ENCODE data around the gene THEMIS2.

The THEMIS2 gene

GRCh38 chr1:27931184-27931583 lies 58.8 kb downstream of the THEMIS2 start:
- TF ChIP-seq ISL1 (CRISPR knock-in tag; IDR thresholded peaks at IDR 0.05) (no peak), CSRNP3 (CRISPR knock-in tag; IDR thresholded peaks at IDR 0.05) (no peak), TSHZ2 (CRISPR knock-in tag; IDR thresholded peaks at IDR 0.05) (no peak), OSR1 (CRISPR knock-in tag; IDR thresholded peaks at IDR 0.05) (no peak), CSDC2 (CRISPR knock-in tag; IDR thresholded peaks at IDR 0.05) (no peak), ARNTL (CRISPR knock-in tag; IDR thresholded peaks at IDR 0.05; ENCODE audit: borderline replicate concordance, low read depth) (no peak), ZC3H10 (CRISPR knock-in tag; IDR thresholded peaks at IDR 0.05) (no peak), PATZ1 (CRISPR knock-in tag; IDR thresholded peaks at IDR 0.05; ENCODE audit: borderline replicate concordance) (no peak), TOX (CRISPR knock-in tag; IDR thresholded peaks at IDR 0.05; ENCODE audit: borderline replicate concordance) (no peak), GLIS3 (CRISPR knock-in tag; IDR thresholded peaks at IDR 0.05) (no peak), ESRRG (CRISPR knock-in tag; IDR thresholded peaks at IDR 0.05) (no peak), ZNF565 (CRISPR knock-in tag; conservative IDR thresholded peaks at IDR 0.05; ENCODE audit: low read depth) (no peak), POU6F1 (CRISPR knock-in tag; IDR thresholded peaks at IDR 0.05; ENCODE audit: borderline replicate concordance, low read depth) (no peak), ZFP30 (CRISPR knock-in tag; IDR thresholded peaks at IDR 0.05) (no peak), CREB5 (CRISPR knock-in tag; IDR thresholded peaks at IDR 0.05; ENCODE audit: low read depth) (no peak), TCF4 (CRISPR knock-in tag; IDR thresholded peaks at IDR 0.05; ENCODE audit: borderline replicate concordance) (no peak), PPARA (CRISPR knock-in tag; IDR thresholded peaks at IDR 0.05; ENCODE audit: borderline replicate concordance) (no peak), ZNF8 (CRISPR knock-in tag; IDR thresholded peaks at IDR 0.05) (no peak)
- no peak for ATAC-seq

GRCh38 chr1:27931759-27932158 lies 59.4 kb downstream of the THEMIS2 start:
- ATAC-seq, result no peak
- TF ChIP-seq ISL1 (CRISPR knock-in tag; IDR thresholded peaks at IDR 0.05) (no peak), ZC3H10 (CRISPR knock-in tag; IDR thresholded peaks at IDR 0.05) (no peak), POU6F1 (CRISPR knock-in tag; IDR thresholded peaks at IDR 0.05; ENCODE audit: borderline replicate concordance, low read depth) (no peak), ZFP3 (CRISPR knock-in tag; IDR thresholded peaks at IDR 0.05) (no peak), PPARA (CRISPR knock-in tag; IDR thresholded peaks at IDR 0.05; ENCODE audit: borderline replicate concordance) (no peak), OSR1 (CRISPR knock-in tag; IDR thresholded peaks at IDR 0.05) (no peak), ESRRG (CRISPR knock-in tag; IDR thresholded peaks at IDR 0.05) (no peak)
